NCI-H1436 treated with DMSO at 0.1 percent for 48 hours (cell line): ENCODE measurements around the gene GPR45.

Experiments
- DNase-seq: peaks from one replicate; lab custom pipeline; 2025; lab: John Stamatoyannopoulos, UW

Gene GPR45

DNA sequence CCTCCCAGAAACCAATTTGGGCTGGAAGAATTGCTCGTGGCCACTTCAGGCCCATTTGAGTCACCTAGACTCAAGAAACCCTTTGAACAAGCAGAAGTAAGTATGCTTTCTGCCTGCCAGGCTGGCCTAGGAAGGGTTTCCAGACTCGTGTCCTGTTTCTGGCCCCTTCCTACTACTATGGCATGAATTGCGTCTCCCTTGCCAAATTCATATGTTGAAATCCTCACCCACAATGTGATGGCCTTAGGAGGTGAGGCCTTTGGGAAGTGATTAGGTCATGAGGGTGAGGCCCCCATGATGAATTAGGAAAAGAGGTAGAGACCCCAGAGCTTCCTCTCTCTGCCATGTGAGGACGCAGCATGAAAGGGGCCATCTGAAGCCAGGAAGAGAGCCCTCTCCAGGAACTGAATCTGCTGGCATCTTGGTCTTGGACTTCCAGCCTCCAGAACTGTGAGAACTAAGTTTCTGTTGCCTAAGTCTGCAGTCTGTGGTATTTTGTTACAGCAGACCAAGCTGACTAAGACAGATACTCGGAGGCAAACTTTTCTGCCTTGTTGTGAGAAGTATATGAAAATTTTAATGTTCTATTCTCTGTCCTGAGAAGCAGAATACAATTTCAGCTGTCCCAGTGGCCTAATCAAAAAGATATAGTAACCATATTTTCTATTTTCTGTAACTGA, 13.1 kb downstream of the GPR45 start:
- DNase-seq, result no peak

- DNase-seq, result no peak
Measured at GRCh38 chr2:105255979-105256378, 14.4 kb downstream of the GPR45 start.

- DNase-seq, result no peak
Measured at GRCh38 chr2:105256431-105257047, 15.0 kb downstream of the GPR45 start.

GRCh38 chr2:105257981-105258380, 16.4 kb downstream of the GPR45 start:
- DNase-seq, result no peak

GRCh38 chr2:105258835-105259350, 17.4 kb downstream of the GPR45 start:
- no peak for DNase-seq

GRCh38 chr2:105261061-105261460, 19.5 kb downstream of the GPR45 start:
- DNase-seq, result no peak

GRCh38 chr2:105262651-105263091, 21.1 kb downstream of the GPR45 start:
- no peak for DNase-seq

GRCh38 chr2:105269426-105269825, 27.9 kb downstream of the GPR45 start:
- no peak for DNase-seq

DNA sequence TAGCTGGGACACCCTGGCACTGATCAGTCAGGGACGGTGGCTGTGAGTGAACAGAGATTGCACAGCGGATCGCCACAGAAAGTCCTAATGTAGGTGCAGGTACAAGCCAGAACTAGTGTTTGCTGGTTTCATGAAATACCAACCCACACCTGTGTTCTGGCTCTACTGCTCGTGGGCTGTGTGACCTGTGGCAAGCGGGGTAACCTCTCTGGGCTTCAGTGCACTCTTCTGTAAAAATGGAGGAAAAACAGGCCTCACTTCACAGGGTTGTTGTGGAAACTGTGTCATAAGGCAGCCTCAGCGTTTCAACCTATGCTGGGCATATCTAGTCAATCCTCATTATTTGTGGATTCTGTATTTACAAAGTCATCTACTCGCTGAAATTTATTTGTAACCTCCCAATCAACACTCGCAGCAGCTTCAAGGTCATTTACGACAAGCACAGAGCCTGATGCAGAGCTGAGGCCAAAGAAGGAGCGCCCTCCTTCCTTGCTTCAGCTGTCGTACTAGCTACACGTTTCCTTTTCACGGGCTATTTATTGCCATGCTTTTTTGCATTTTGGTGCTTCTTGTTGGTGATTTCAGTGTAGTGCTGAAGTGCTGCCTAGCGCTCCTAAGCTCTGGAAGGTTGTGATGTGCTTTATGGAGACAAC, 30.0 kb downstream of the GPR45 start:
- no peak for DNase-seq

DNA sequence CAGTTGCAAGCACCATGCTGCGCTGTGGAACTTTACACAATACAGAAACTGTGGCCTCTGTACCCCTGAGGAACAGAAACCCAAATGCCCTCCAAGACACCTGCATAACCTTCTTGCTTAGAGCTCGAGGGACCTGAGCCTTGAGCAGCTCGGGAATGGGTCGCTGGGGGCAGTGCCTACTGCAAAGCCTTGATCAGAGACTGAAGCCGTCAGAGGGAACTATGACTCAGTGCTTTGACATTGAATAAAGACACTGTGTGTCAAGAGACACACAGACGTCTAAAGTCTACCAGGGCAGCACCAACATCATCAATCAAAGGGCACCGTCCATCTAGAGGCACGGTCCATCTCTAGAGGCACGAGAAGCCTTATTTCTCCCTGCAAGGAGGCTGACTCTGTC, 30.6 kb downstream of the GPR45 start:
- no peak for DNase-seq

- no peak for DNase-seq
Measured at GRCh38 chr2:105274046-105274445, 32.5 kb downstream of the GPR45 start.

- no peak for DNase-seq
Measured at GRCh38 chr2:105278654-105279053, 37.1 kb downstream of the GPR45 start.

DNA sequence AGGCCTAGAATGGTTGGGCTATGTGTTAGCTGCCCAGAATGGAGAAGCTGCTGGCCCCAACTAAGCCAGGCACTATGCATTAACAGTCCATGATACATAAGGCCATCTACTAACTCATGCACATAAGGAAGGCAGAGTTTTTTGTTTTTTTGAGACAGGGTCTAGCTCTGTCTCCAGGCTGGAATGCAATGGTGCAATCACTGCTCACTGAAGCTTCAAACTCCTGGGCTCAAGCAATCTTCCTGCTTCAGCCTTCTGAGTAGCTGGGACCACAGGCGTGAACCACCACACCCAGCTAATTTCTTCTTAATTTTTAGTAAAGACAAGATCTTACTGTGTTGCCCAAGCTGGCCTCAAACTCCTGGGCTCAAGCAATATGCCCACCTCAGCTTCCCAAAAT, 37.6 kb downstream of the GPR45 start:
- no peak for DNase-seq

DNA sequence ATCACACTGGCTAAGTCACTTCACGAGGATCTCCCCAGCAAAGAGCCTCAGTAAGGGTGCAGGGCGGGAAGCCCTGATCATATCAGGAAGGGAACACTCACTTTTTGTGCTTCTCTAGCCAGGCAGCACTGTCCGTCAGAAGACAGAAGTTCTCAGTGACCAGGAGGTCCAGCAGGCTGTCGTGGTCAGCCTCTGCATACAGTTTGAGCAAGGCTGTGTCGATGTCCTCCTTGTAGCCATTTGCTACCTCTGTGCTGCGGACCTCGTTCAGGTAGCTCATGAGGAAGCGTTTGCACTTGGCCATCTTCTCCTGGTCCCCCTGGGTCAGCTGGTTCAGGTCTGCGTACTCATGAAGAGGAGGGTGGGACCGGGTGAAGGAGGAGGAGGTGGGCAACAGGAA, 38.7 kb downstream of the GPR45 start:
- no peak for DNase-seq

- DNase-seq, result no peak
Measured at GRCh38 chr2:105283532-105283931, 42.0 kb downstream of the GPR45 start.

DNA sequence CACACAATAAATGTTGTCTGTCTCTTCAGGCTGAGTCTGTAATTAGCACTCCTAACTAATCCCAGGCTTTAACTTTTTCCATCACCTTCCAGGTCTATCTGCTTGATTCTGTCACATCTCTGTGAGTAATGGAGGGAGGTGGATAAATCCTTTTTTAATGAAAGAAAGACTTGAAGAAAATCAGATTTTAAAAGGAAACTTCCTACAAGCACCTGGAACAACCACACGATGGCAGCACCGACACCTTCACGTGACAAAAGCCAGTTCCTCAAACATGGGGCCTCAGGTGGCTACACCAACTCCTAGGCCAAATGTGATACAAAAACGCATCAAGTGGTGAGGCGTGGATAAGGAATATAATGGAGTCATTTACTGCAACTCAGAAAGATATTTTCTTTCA, 46.1 kb downstream of the GPR45 start:
- DNase-seq, result no peak

- no peak for DNase-seq
Measured at GRCh38 chr2:105288133-105288532, 46.6 kb downstream of the GPR45 start.

DNA sequence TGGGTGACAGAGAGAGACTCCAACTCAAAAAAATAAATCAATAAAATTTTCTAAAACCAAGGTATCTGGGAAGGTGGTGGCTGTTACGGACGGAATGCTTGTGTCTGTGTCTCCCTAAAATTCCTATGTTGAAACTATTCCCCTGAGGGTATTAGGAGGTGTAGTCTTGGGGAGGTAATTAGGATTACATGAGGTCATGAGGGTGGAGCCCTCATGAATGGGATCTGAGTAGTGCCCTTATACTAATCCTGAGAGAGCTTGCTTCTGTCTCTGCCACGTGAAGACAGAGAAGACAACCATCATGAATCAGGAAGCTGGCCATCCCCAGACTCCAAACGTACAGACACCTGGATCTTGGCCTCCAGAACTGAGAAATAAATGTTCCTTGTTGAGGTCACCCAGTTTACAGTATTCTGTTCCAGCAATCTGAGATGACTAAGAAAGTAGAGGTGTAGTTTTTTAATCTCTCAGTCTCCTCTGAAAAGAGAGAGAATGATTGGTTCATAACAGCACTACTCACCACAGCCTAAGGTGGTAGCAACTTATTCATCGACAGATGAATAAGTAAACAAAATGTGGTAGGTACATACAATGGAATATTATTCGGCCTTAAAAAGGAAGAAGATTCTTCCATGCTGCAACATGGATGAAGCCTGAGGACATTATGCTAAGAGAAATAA, 49.6 kb downstream of the GPR45 start:
- DNase-seq, result no peak

DNA sequence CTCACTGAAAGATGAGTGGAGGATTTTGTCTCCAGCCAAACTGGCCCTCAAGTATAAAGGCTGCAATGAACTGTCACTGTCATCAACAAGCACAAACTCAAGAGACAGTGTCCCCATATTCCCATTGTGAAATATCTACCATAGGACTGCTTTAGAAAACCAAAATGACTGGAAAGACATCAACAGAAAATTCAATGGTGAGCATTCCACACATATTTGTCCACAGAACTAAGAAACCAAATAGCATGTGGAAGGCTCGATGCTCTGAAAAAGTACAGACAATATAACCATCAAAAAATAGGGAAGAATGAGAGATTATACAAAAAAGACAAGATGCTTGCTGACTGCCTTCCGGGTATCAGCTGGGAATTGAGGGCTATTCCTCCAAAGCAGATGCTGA, 50.4 kb downstream of the GPR45 start:
- no peak for DNase-seq
